OCI-LY7 (cell line): Measurements from ENCODE around the gene ATP1A2. TPM values are rescaled to one million over a fixed set of nuclear protein-coding genes. Genes with fewer than 3 reads are reported as not detected.

Experiments used
- BruUV-seq: library from RNA; stranded (reverse); fragments of 400-500 nt; replicated peaks from 2 replicates; lab custom pipeline; 2021; lab: Mats Ljungman, UMichigan
- CTCF ChIA-PET: fragments of 300-600 bp; sonication (Branson Sonifier 250); formaldehyde crosslinking; loops from one replicate; lab custom pipeline; 2022; ENCODE audit warnings: antibody characterized with exemption; ENCODE audit not compliant: unreplicated experiment; lab: Charles Lee
- POLR2A ChIA-PET: fragments of 300-600 bp; sonication (Branson Sonifier 250); formaldehyde crosslinking; loops from one replicate; lab custom pipeline; 2022; ENCODE audit warnings: antibody characterized with exemption; lab: Charles Lee
- DNase-seq: peaks from one replicate; pipeline ENCODE4 v3.0.0-alpha.2; 2015; ENCODE audit warnings: low spot score
- H2AFZ ChIP-seq: fragments of 200-600 bp; sonication (generic), shearing (Covaris generic); 2 replicates; pipeline ENCODE4 v1.6.1; 2014; ENCODE audit warnings: mild to moderate bottlenecking, antibody characterized with exemption, low read length, moderate library complexity
- H3K27ac ChIP-seq: fragments of 200-600 bp; sonication (generic); 2 replicates; pipeline ENCODE4 v1.5.1; 2014; ENCODE audit warnings: mixed run types, low read depth, mild to moderate bottlenecking, moderate library complexity, low read length, inconsistent platforms; ENCODE audit not compliant: poor library complexity, severe bottlenecking
- H3K36me3 ChIP-seq: fragments of 200-600 bp; sonication (generic); 2 replicates; pipeline ENCODE4 v1.6.1; 2014; ENCODE audit warnings: mild to moderate bottlenecking, antibody characterized with exemption, low read length, moderate library complexity, mixed read lengths; ENCODE audit not compliant: insufficient read depth
- H3K4me1 ChIP-seq: fragments of 200-600 bp; sonication (generic); 2 replicates; pipeline ENCODE4 v1.5.1; 2014; ENCODE audit warnings: mild to moderate bottlenecking, low read length; ENCODE audit not compliant: insufficient read depth, poor library complexity, severe bottlenecking
- H3K4me2 ChIP-seq: fragments of 200-600 bp; sonication (generic); 2 replicates; pipeline ENCODE4 v1.6.1; 2014; ENCODE audit warnings: mild to moderate bottlenecking, low read length
- H3K4me3 ChIP-seq: fragments of 200-600 bp; sonication (generic); 2 replicates; pipeline ENCODE4 v1.5.1; 2014; ENCODE audit warnings: mild to moderate bottlenecking, low read depth, low read length; ENCODE audit not compliant: poor library complexity, severe bottlenecking
- H3K79me2 ChIP-seq: fragments of 200-600 bp; sonication (generic); 2 replicates; pipeline ENCODE4 v1.6.1; 2016; ENCODE audit warnings: low read depth, mild to moderate bottlenecking, low read length, moderate library complexity, mixed read lengths; ENCODE audit not compliant: insufficient read depth
- H3K9me2 ChIP-seq: fragments of 200-600 bp; sonication (generic); 2 replicates; pipeline ENCODE4 v1.6.1; 2016; ENCODE audit warnings: mild to moderate bottlenecking, low read length, mixed read lengths; ENCODE audit not compliant: insufficient read depth
- H3K9me3 ChIP-seq: fragments of 200-600 bp; sonication (generic); 2 replicates; pipeline ENCODE4 v1.6.1; 2014; ENCODE audit warnings: mild to moderate bottlenecking, mixed run types, low read length, mixed read lengths
- H4K20me1 ChIP-seq: fragments of 200-600 bp; sonication (generic); 2 replicates; pipeline ENCODE4 v1.6.1; 2014; ENCODE audit warnings: mild to moderate bottlenecking, antibody characterized with exemption, low read length, moderate library complexity, mixed read lengths; ENCODE audit not compliant: insufficient read depth
- CTCF ChIP-seq: fragments of 200-600 bp; sonication (generic); conservative IDR thresholded peaks from 2 replicates; pipeline ENCODE4 v1.5.1; 2014; ENCODE audit warnings: mild to moderate bottlenecking, antibody characterized with exemption, low read length, moderate library complexity, mixed read lengths
- EZH2phosphoT487 ChIP-seq: fragments of 200-600 bp; sonication (generic); IDR thresholded peaks from 2 replicates; pipeline ENCODE4 v1.6.1; 2018; ENCODE audit warnings: low read depth, borderline replicate concordance, mild to moderate bottlenecking, mixed run types, antibody characterized with exemption, low read length, moderate library complexity, mixed read lengths
- intact Hi-C: fragments of 100-400 bp; cut with micrococcal nuclease; formaldehyde crosslinking; loops from one replicate; pipeline ENCODE4 v1.10.0; 2022; ENCODE audit not compliant: unreplicated experiment
- total RNA-seq, 2 experiments: library from RNA; depleted of rRNA in 1 of 2; stranded (reverse); fragments of >200 nt in 1 of 2; shearing (Covaris generic) in 1 of 2; gene quantifications; 2 replicates each; pipeline ENCODE4 v1.2.3, GENCODE V29; 2014 to 2022

The ATP1A2 gene
- total RNA-seq, 2 experiments from 2014 or later, result not detected

DNA sequence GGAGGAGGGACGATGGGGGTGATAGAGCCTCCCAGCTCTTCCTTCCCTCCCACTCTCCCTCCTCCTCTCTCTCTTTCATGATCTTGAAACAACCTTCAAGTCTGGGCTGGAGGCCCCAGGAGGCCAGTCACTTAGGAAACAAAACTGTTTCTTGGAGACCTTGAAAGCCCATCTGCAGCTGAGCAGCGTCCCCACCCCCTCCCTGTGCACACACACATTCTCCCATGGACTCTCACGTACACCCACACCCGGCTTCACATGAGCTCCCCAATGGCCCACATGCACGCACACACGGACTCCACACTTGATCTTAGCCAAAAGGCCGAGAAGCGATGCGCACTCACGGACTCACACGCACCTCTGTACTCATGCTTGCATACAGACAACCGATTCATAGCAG lies 3.2 kb upstream of the ATP1A2 start:
- no peaks in the 10 kb centered on the region for H3K9me3 ChIP-seq
- no peaks in the 10 kb centered on the region for H3K36me3 ChIP-seq
- intact Hi-C loops, result no loop called here
- ChIA-PET CTCF (interaction anchor here (0.6 kb wide), 1 partner anchor 881 kb away, joined by 14 read pairs; no protein-coding TSS in a partner anchor), POLR2A (interaction anchor here (0.6 kb wide), 1 partner anchor 226 kb away, joined by 3 read pairs; no protein-coding TSS in a partner anchor)
- DNase-seq, result no peak
- no peaks in the 10 kb centered on the region for H3K9me2 ChIP-seq
- H3K27ac ChIP-seq, result no peak overlapping the region
- no peaks in the 10 kb centered on the region for H3K79me2 ChIP-seq
- no peak overlapping the region for H3K4me2 ChIP-seq
- H3K4me3 ChIP-seq, result no peak overlapping the region
- H2AFZ ChIP-seq, result no peak overlapping the region
- no TSS peak for BruUV-seq
- TF ChIP-seq CTCF (no peak), EZH2phosphoT487 (no peak)
- H3K4me1 ChIP-seq, result peaks cover 4% of the 10 kb centered on the region
- no peaks in the 10 kb centered on the region for H4K20me1 ChIP-seq

DNA sequence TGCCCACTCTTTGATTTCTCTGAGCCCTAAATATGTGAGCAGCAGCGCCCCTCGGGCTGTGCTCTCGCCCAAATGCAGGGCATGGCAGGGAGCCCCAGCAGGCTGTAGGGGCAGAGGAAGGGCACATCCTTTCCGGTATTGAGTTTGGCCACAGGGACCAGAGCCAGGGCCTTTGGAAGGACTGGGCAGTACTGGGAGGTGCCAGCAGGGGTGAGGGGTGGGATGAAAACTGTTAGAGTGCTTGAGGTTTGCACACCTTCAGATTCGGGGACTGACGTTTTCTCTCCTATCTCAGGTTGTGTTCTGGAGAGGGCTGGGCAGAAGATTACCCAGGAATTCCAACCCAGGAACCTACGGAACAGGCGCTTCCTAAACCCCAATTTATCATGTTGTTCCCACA lies 2.2 kb upstream of the ATP1A2 start:
- H3K79me2 ChIP-seq, result no peaks in the 10 kb centered on the region
- H3K4me3 ChIP-seq, result no peak overlapping the region
- no peak overlapping the region for H3K27ac ChIP-seq
- BruUV-seq, result no TSS peak
- ChIA-PET POLR2A (no interaction called here), CTCF (no interaction called here)
- TF ChIP-seq EZH2phosphoT487 (no peak), CTCF (no peak)
- no peaks in the 10 kb centered on the region for H3K9me2 ChIP-seq
- intact Hi-C loops, result no loop called here
- peaks cover 4% of the 10 kb centered on the region for H3K4me1 ChIP-seq
- H4K20me1 ChIP-seq, result no peaks in the 10 kb centered on the region
- no peak for DNase-seq
- H2AFZ ChIP-seq, result no peak overlapping the region
- H3K4me2 ChIP-seq, result no peak overlapping the region
- no peaks in the 10 kb centered on the region for H3K36me3 ChIP-seq
- no peaks in the 10 kb centered on the region for H3K9me3 ChIP-seq

DNA sequence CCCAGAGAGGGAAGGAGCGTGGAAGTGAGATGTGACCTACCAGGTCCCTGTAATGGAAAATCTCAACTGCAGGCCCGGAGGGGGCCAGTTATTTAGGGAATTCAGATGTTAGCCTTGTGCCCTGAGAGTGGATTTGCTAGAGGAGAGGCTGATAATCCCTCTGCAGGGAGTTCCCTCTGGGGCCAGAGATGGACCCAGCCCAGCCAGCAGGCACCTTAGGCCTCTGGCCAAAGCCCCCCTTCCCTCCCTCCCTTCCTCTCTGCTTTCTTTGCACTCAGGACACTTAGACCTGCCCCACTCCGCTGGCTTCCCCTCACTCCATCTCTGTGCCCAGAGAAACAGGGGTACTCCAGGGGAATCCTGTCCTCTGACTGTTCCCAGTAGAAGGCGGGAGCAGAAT lies 1.5 kb upstream of the ATP1A2 start:
- no peaks in the 10 kb centered on the region for H3K36me3 ChIP-seq
- H3K4me2 ChIP-seq, result no peak overlapping the region
- no peaks in the 10 kb centered on the region for H3K79me2 ChIP-seq
- H3K9me2 ChIP-seq, result no peaks in the 10 kb centered on the region
- ChIA-PET POLR2A (no interaction called here), CTCF (no interaction called here)
- intact Hi-C loops, result no loop called here
- DNase-seq, result no peak
- H3K27ac ChIP-seq, result no peak overlapping the region
- H3K9me3 ChIP-seq, result no peaks in the 10 kb centered on the region
- H2AFZ ChIP-seq, result no peak overlapping the region
- H3K4me3 ChIP-seq, result no peak overlapping the region
- no peaks in the 10 kb centered on the region for H4K20me1 ChIP-seq
- no TSS peak for BruUV-seq
- no peak for TF ChIP-seq EZH2phosphoT487
- TF ChIP-seq CTCF, result no peak
- peaks cover 3% of the 10 kb centered on the region for H3K4me1 ChIP-seq
